AG04450 (cell line): ENCODE results near the gene GJE1. TPM values are rescaled to one million over a fixed set of nuclear protein-coding genes. Genes with fewer than 3 reads are reported as not detected.
"Not testable (repeated sequence)": the region's sequence is repeated elsewhere in the genome, so short reads cannot be mapped to it uniquely, and the experiment has no call there.

Source experiments
- CTCF ChIA-PET: fragments of 300-600, 350-600 bp; formaldehyde crosslinking; extraction: SDS; loops from one replicate; lab custom pipeline; 2022; ENCODE audit warnings: antibody characterized with exemption, inconsistent platforms; lab: Charles Lee
- POLR2A ChIA-PET: fragments of 350-600 bp; formaldehyde crosslinking; extraction: SDS; loops from one replicate; lab custom pipeline; 2021; ENCODE audit warnings: antibody characterized with exemption, inconsistent platforms; lab: Yijun Ruan, JAX
- DNase-seq: peaks from one replicate; pipeline ENCODE4 v3.0.0-alpha.2; 2011; ENCODE audit warnings: low read depth, low spot score
- H3K27ac ChIP-seq: one replicate; pipeline ENCODE4 v1.5.1; 2012; ENCODE audit warnings: low read depth, low read length, control low read depth
- H3K27me3 ChIP-seq: one replicate; pipeline ENCODE4 v1.6.0; 2012; ENCODE audit warnings: low read length; ENCODE audit not compliant: control insufficient read depth, insufficient read depth
- H3K4me3 ChIP-seq: 2 replicates; pipeline ENCODE4 v1.5.1; 2011; ENCODE audit warnings: mild to moderate bottlenecking, low read depth, low read length, control low read depth
- H3K9me3 ChIP-seq: 2 replicates; pipeline ENCODE4 v1.5.1; 2012; ENCODE audit warnings: low read length; ENCODE audit not compliant: control insufficient read depth, insufficient read depth
- CTCF ChIP-seq: IDR thresholded peaks from 2 replicates; pipeline ENCODE4 v1.5.1; 2011; ENCODE audit warnings: low read depth, low read length, control low read depth, inconsistent platforms
- polyA plus RNA-seq: library from polyadenylated mRNA; depleted of rRNA; stranded (reverse); fragments of >200 nt; gene quantifications from 2 replicates; pipeline ENCODE4 v1.2.3, GENCODE V29; 2011

The GJE1 gene
- polyA plus RNA-seq, 1 experiment, result not detected

GRCh38 chr6:142130814-142131213 lies 1.9 kb upstream of the GJE1 start:
- POLR2A ChIA-PET, result no interaction called here
- no peak for DNase-seq
- Histone ChIP-seq H3K27ac (no peak overlapping the region), H3K27me3 (no peaks in the 10 kb centered on the region), H3K4me3 (no peak overlapping the region), H3K9me3 (no peaks in the 10 kb centered on the region)
- CTCF ChIA-PET, result no interaction called here
- TF ChIP-seq CTCF, result no peak

- TF ChIP-seq CTCF, result no peak
- no peak overlapping the region for H3K27ac ChIP-seq
- no peak overlapping the region for H3K4me3 ChIP-seq
- no peak for DNase-seq
- no peaks in the 10 kb centered on the region for H3K27me3 ChIP-seq
- H3K9me3 ChIP-seq, result no peaks in the 10 kb centered on the region
- POLR2A ChIA-PET, result no interaction called here
- CTCF ChIA-PET, result interaction anchor here (1.4 kb wide), 1 partner anchor 27 kb away, joined by 3 read pairs; no protein-coding TSS in a partner anchor
These were observed 6.2 kb downstream of the GJE1 start for GRCh38 chr6:142138876-142139275.

DNA sequence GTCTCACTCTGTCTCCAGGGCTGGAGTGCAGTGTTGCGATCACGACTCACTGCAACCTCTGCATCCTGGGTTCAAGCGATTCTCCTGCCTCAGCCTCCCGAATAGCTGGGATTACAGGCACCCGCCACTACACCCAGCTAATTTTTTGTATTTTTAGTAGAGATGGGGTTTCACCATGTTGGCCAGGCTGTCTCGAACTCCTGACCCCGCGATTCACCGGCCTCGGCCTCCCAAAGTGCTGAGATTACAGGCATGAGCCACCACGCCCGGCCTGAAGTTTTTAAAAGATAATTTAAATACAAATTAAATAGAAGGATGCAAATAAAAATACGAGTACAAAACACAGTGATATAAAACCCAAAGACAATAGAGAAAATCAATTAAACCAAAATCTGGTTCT lies 8.8 kb downstream of the GJE1 start:
- H3K27ac ChIP-seq, H3K4me3 ChIP-seq, POLR2A ChIA-PET, H3K27me3 ChIP-seq, H3K9me3 ChIP-seq, DNase-seq: not testable (repeated sequence)
- CTCF ChIA-PET, result interaction anchor here (2.1 kb wide), 1 partner anchor 333 kb away, joined by 5 read pairs; no protein-coding TSS in a partner anchor

- DNase-seq, result peak; percentile 99
- CTCF ChIA-PET, result interaction anchor here (0.6 to 4.0 kb wide), 23 partner anchors 9 to 545 kb away, joined by 3 to 50 read pairs (median 4); no protein-coding TSS in a partner anchor
- Histone ChIP-seq H3K27ac (peak within 1 kb of the TSS; percentile 3), H3K27me3 (no peaks in the 10 kb centered on the region), H3K9me3 (no peaks in the 10 kb centered on the region), H3K4me3 (peak within 1 kb of the TSS; percentile 97)
- peak; percentile 98 for TF ChIP-seq CTCF
- POLR2A ChIA-PET, result interaction anchor here (0.6 to 1.1 kb wide), 2 partner anchors 18 to 61 kb away, joined by 3 to 6 read pairs; no protein-coding TSS in a partner anchor
These were observed 14.3 kb downstream of the GJE1 start, which contains the start of the genes NMBR and VTA1 for GRCh38 chr6:142146828-142147662. Gene NMBR, minus strand, starts transcription at chr6:142147122. Its CDS starts 58,464 bp downstream, at chr6:142088658. Gene VTA1, plus strand, starts transcription at chr6:142147263. Its CDS starts 25 bp downstream, at chr6:142147288.

DNA sequence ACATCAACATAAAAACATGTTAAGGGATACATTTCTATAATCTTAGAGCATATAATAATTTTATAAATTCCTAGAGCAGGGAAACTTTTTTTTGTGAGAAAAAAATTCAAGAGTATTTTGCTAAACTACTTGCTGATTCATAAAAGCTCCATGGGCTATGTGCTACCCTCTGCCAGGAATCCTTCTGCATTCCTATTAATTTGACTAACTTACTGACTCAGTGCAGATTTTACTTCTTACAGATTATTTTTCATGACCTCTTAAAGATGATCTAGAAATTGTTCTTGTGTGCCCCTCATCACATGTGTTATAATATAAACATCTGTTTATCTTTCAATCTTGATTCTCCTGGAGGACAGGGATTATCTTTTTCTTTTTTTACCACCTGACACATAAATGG lies 20.0 kb downstream of the GJE1 start:
- Histone ChIP-seq H3K9me3 (no peaks in the 10 kb centered on the region), H3K4me3 (no peak overlapping the region), H3K27me3 (no peaks in the 10 kb centered on the region), H3K27ac (no peak overlapping the region)
- no peak for TF ChIP-seq CTCF
- POLR2A ChIA-PET, result no interaction called here
- DNase-seq, result peak; percentile 23
- CTCF ChIA-PET, result interaction anchor here (0.5 to 6.9 kb wide), 2 partner anchors 55 to 1509 kb away, joined by 3 to 68 read pairs; no protein-coding TSS in a partner anchor
